ENCODE measurements around the gene METTL8. TPM values are rescaled to one million over a fixed set of nuclear protein-coding genes. Genes with fewer than 3 reads are reported as not detected.
"Not testable (repeated sequence)": the region's sequence is repeated elsewhere in the genome, so short reads cannot be mapped to it uniquely, and the experiment has no call there.

Gene METTL8
- total RNA-seq, 1 experiment from 2014 or later = 27.7 TPM

DNA sequence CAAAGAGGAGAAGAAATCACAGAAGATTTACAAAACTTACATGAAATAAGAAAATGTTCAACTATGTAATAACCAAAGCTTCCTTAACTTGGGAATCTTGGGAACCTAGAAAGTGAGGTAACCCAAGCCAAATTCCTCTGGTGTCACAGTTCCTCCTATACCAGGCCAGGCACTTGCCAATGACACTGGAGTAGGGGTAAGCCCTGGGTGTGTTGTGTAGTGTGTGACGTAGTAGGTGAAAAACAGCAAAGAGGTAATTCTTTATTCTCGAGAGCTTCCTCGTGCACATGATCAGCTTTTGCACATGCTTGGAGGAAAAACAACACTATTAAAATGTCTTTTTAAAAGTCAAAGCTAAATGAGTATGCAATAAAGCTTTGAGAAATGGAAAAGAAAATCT, 118.0 kb downstream of the METTL8 start:
- TF ChIP-seq, protein P1, sequence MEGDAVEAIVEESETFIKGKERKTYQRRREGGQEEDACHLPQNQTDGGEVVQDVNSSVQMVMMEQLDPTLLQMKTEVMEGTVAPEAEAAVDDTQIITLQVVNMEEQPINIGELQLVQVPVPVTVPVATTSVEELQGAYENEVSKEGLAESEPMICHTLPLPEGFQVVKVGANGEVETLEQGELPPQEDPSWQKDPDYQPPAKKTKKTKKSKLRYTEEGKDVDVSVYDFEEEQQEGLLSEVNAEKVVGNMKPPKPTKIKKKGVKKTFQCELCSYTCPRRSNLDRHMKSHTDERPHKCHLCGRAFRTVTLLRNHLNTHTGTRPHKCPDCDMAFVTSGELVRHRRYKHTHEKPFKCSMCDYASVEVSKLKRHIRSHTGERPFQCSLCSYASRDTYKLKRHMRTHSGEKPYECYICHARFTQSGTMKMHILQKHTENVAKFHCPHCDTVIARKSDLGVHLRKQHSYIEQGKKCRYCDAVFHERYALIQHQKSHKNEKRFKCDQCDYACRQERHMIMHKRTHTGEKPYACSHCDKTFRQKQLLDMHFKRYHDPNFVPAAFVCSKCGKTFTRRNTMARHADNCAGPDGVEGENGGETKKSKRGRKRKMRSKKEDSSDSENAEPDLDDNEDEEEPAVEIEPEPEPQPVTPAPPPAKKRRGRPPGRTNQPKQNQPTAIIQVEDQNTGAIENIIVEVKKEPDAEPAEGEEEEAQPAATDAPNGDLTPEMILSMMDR (IDR thresholded peaks at IDR 0.05) = no peak
- no peak for TF ChIP-seq TCF7L2 (IDR thresholded peaks at IDR 0.05; ENCODE audit: low read depth, low read length)
- TF ChIP-seq, protein P2, sequence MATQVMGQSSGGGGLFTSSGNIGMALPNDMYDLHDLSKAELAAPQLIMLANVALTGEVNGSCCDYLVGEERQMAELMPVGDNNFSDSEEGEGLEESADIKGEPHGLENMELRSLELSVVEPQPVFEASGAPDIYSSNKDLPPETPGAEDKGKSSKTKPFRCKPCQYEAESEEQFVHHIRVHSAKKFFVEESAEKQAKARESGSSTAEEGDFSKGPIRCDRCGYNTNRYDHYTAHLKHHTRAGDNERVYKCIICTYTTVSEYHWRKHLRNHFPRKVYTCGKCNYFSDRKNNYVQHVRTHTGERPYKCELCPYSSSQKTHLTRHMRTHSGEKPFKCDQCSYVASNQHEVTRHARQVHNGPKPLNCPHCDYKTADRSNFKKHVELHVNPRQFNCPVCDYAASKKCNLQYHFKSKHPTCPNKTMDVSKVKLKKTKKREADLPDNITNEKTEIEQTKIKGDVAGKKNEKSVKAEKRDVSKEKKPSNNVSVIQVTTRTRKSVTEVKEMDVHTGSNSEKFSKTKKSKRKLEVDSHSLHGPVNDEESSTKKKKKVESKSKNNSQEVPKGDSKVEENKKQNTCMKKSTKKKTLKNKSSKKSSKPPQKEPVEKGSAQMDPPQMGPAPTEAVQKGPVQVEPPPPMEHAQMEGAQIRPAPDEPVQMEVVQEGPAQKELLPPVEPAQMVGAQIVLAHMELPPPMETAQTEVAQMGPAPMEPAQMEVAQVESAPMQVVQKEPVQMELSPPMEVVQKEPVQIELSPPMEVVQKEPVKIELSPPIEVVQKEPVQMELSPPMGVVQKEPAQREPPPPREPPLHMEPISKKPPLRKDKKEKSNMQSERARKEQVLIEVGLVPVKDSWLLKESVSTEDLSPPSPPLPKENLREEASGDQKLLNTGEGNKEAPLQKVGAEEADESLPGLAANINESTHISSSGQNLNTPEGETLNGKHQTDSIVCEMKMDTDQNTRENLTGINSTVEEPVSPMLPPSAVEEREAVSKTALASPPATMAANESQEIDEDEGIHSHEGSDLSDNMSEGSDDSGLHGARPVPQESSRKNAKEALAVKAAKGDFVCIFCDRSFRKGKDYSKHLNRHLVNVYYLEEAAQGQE (IDR thresholded peaks at IDR 0.05; ENCODE audit: insufficient read depth in 1 of 2, low read depth in 2 of 2, low read length in 1 of 2) = no peak
- no peak for TF ChIP-seq SIN3A (IDR thresholded peaks at IDR 0.05; ENCODE audit: borderline replicate concordance, insufficient read depth, low read depth, low read length)
- no peak for TF ChIP-seq POLR2AphosphoS5 (IDR thresholded peaks at IDR 0.05; ENCODE audit: low read depth, low read length)
- H3K36me3 ChIP-seq (ENCODE audit: control insufficient read depth, insufficient read depth, low read length) = no peaks in the 10 kb centered on the region
- no peaks in the 10 kb centered on the region for H3K9me3 ChIP-seq (ENCODE audit: control insufficient read depth, insufficient read depth, low read depth, low read length)
- BruUV-seq (replicated peaks) = no TSS peak
- no peaks in the 10 kb centered on the region for H3K27me3 ChIP-seq (ENCODE audit: control insufficient read depth, insufficient read depth, low read length)
- no peak for ATAC-seq
- no peaks in the 10 kb centered on the region for H3K4me1 ChIP-seq (ENCODE audit: control insufficient read depth, insufficient read depth, low read length)
- no peak for DNase-seq (ENCODE audit: low read depth, low spot score)
- CTCF ChIA-PET = no interaction called here
- no peak overlapping the region for H3K4me3 ChIP-seq (ENCODE audit: low read depth in 2 of 2, low read length in 2 of 2)
- intact Hi-C loops (cut with micrococcal nuclease; ENCODE audit: unreplicated experiment) (no loop called here), in situ Hi-C loops (cut with HindIII; ENCODE audit: low pct_unique_long_range_greater_than_20kb, low sequenced_read_pairs) (no loop called here)
- POLR2A ChIA-PET = no interaction called here
- H3K27ac ChIP-seq (ENCODE audit: low read length) = no peak overlapping the region

DNA sequence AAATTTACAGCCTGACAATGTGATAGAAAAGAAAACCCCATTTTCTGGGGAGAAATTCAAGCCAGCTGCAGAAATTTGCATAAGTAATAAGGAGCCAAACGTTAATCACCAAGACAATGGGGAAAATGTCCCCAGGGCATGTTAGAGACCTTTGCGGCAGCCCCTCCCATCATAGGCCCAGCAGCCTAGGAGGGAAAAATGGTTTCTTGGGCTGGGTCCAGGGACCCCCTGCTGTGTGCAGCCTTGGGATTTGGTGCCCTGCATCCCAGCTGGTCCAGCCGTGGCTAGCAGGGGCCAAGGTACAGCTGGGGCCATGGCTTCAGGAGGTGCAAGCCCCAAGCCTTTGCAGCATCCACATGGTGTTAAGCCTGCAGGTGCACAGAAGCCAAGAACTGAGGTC, 121.6 kb downstream of the METTL8 start:
- H3K27ac ChIP-seq (ENCODE audit: low read length); POLR2A ChIA-PET; intact Hi-C loops (cut with micrococcal nuclease; ENCODE audit: unreplicated experiment); H3K36me3 ChIP-seq (ENCODE audit: control insufficient read depth, insufficient read depth, low read length); H3K27me3 ChIP-seq (ENCODE audit: control insufficient read depth, insufficient read depth, low read length); ATAC-seq; H3K4me3 ChIP-seq (ENCODE audit: low read depth in 2 of 2, low read length in 2 of 2); in situ Hi-C loops (cut with HindIII; ENCODE audit: low pct_unique_long_range_greater_than_20kb, low sequenced_read_pairs); H3K9me3 ChIP-seq (ENCODE audit: control insufficient read depth, insufficient read depth, low read depth, low read length); H3K4me1 ChIP-seq (ENCODE audit: control insufficient read depth, insufficient read depth, low read length); DNase-seq (ENCODE audit: low read depth, low spot score); CTCF ChIA-PET; BruUV-seq (replicated peaks): not testable (repeated sequence)

DNA sequence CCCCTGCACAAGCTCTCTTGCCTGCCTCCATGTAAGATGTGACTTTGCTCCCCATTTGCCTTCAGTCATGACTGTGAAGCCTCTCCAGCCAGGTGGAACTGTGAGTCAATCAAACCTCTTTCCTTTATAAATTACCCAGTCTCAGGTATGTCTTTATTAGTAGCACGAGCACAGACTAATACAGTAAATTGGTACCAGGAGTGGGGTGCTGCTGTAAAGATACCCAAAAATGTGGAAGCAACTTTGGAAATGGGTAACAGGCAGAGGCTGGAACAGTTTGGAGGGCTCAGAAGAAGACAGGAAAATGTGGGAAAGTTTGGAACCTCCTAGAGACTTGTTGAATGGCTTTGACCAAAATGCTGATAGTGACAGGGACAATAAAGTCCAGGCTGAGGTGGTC, 122.2 kb downstream of the METTL8 start:
- CTCF ChIA-PET = not testable (repeated sequence)

More for the DNA sequence above, 122.2 kb downstream of the METTL8 start:
- intact Hi-C loops (cut with micrococcal nuclease; ENCODE audit: unreplicated experiment); POLR2A ChIA-PET; H3K27ac ChIP-seq (ENCODE audit: low read length); DNase-seq (ENCODE audit: low read depth, low spot score); H3K36me3 ChIP-seq (ENCODE audit: control insufficient read depth, insufficient read depth, low read length); H3K27me3 ChIP-seq (ENCODE audit: control insufficient read depth, insufficient read depth, low read length); H3K4me1 ChIP-seq (ENCODE audit: control insufficient read depth, insufficient read depth, low read length); ATAC-seq; H3K9me3 ChIP-seq (ENCODE audit: control insufficient read depth, insufficient read depth, low read depth, low read length); in situ Hi-C loops (cut with HindIII; ENCODE audit: low pct_unique_long_range_greater_than_20kb, low sequenced_read_pairs); H3K4me3 ChIP-seq (ENCODE audit: low read depth in 2 of 2, low read length in 2 of 2); BruUV-seq (replicated peaks): not testable (repeated sequence)
